ENCODE data around the gene GPR137B.

DNA sequence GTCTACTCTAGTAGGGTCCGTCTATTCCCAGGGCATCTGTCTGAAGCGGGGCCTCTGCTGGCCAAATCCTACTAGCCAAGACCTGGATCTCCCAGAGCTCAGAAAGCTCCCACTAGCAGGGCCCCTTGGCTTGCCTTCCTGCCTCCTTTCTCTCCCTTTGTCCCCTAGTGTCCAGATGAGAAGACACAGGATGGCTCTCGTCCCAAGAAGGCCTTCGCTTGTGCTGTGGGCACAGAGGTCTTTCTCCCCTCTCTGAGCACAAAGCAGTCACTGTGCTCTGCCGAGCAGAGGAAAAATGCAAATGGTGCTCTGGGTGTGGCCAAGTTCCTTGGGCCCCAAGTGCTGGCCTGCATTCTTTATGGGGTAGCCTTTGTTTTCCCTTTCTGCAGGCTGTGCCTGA, 13.0 kb upstream of the GPR137B start:
- TF ChIP-seq XRCC5 (optimal IDR thresholded peaks at IDR 0.05; ENCODE audit: low read length) (no peak), TAF1 (CRISPR knock-in tag; IDR thresholded peaks at IDR 0.05) (no peak), YY1 (IDR thresholded peaks at IDR 0.05; ENCODE audit: insufficient read depth, insufficient replicate concordance, low read depth, low read length) (no peak), ZNF24 (IDR thresholded peaks at IDR 0.05) (no peak), SRSF9 (IDR thresholded peaks at IDR 0.05; ENCODE audit: borderline replicate concordance, insufficient read depth, low read depth, low read length, poor library complexity, severe bottlenecking) (no peak), BHLHE40 (IDR thresholded peaks at IDR 0.05; ENCODE audit: low read length) (no peak), BRD4 (CRISPR knock-in tag; IDR thresholded peaks at IDR 0.05) (no peak), FOXK2 (IDR thresholded peaks at IDR 0.05) (no peak), POLR2AphosphoS5 (IDR thresholded peaks at IDR 0.05; ENCODE audit: low read depth, low read length) (no peak), NFYB (CRISPR knock-in tag; IDR thresholded peaks at IDR 0.05) (no peak), FOXM1 (CRISPR knock-in tag; IDR thresholded peaks at IDR 0.05) (no peak)
- TF ChIP-seq, protein P1, sequence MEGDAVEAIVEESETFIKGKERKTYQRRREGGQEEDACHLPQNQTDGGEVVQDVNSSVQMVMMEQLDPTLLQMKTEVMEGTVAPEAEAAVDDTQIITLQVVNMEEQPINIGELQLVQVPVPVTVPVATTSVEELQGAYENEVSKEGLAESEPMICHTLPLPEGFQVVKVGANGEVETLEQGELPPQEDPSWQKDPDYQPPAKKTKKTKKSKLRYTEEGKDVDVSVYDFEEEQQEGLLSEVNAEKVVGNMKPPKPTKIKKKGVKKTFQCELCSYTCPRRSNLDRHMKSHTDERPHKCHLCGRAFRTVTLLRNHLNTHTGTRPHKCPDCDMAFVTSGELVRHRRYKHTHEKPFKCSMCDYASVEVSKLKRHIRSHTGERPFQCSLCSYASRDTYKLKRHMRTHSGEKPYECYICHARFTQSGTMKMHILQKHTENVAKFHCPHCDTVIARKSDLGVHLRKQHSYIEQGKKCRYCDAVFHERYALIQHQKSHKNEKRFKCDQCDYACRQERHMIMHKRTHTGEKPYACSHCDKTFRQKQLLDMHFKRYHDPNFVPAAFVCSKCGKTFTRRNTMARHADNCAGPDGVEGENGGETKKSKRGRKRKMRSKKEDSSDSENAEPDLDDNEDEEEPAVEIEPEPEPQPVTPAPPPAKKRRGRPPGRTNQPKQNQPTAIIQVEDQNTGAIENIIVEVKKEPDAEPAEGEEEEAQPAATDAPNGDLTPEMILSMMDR (CRISPR knock-in tag; IDR thresholded peaks at IDR 0.05): no peak
- TF ChIP-seq, protein P2, sequence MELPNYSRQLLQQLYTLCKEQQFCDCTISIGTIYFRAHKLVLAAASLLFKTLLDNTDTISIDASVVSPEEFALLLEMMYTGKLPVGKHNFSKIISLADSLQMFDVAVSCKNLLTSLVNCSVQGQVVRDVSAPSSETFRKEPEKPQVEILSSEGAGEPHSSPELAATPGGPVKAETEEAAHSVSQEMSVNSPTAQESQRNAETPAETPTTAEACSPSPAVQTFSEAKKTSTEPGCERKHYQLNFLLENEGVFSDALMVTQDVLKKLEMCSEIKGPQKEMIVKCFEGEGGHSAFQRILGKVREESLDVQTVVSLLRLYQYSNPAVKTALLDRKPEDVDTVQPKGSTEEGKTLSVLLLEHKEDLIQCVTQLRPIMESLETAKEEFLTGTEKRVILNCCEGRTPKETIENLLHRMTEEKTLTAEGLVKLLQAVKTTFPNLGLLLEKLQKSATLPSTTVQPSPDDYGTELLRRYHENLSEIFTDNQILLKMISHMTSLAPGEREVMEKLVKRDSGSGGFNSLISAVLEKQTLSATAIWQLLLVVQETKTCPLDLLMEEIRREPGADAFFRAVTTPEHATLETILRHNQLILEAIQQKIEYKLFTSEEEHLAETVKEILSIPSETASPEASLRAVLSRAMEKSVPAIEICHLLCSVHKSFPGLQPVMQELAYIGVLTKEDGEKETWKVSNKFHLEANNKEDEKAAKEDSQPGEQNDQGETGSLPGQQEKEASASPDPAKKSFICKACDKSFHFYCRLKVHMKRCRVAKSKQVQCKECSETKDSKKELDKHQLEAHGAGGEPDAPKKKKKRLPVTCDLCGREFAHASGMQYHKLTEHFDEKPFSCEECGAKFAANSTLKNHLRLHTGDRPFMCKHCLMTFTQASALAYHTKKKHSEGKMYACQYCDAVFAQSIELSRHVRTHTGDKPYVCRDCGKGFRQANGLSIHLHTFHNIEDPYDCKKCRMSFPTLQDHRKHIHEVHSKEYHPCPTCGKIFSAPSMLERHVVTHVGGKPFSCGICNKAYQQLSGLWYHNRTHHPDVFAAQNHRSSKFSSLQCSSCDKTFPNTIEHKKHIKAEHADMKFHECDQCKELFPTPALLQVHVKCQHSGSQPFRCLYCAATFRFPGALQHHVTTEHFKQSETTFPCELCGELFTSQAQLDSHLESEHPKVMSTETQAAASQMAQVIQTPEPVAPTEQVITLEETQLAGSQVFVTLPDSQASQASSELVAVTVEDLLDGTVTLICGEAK (IDR thresholded peaks at IDR 0.05): no peak
- TF ChIP-seq, protein P2 (CRISPR knock-in tag; IDR thresholded peaks at IDR 0.05): no peak

Data from HepG2 (cell line).